ENCODE data around the gene KCNJ6. TPM values are rescaled to one million over a fixed set of nuclear protein-coding genes. Genes with fewer than 3 reads are reported as not detected.

Gene KCNJ6
- total and polyA plus RNA-seq, 9 of the 15 experiments (the other 6 are each of a cell fraction or from before 2014, with no cell fraction given): 0.06 to 0.21 (median 0.13) TPM; not detected in 1

DNA sequence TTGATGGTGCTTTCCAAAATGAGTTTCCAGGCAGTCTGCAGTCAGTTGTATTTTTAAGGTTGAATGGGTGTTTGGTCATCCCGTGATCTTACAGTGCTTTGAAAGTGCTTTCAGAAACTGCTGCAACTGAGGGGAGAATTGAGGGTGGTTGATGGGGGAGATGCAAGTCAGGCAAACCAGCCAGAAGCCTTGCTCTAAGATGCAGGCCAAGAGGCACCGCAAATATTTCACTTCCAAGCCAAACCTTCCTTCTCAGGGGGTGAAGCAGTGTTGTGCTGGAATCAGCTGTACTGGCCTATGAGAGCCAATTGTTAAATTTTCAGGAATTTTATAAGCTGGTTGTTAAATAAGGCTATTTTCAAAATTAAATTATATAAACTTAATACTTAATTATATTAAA, 151.6 kb downstream of the KCNJ6 start:
- H3K79me2 ChIP-seq (ENCODE audit: control insufficient read depth, insufficient read depth, low read length): no peaks in the 10 kb centered on the region
- BruUV-seq (replicated peaks): no TSS peak
- H2AFZ ChIP-seq (ENCODE audit: low read depth, low read length): no peak overlapping the region
- in situ Hi-C loops (cut with MboI): no loop called here
- DNase-seq (ENCODE audit: extremely low read depth in 1 of 4, low spot score in 3 of 4) (no peak), FAIRE-seq (no peak), ATAC-seq (no peak)
- no peak overlapping the region for H3K4me3 ChIP-seq
- CTCF ChIA-PET (ENCODE audit: low intra/inter-chr PET ratio): no interaction called here
- H3K4me1 ChIP-seq (replicated peaks in 1 of 2; ENCODE audit: control insufficient read depth in 2 of 2, insufficient read depth in 2 of 2, low read length in 2 of 2): no peaks in the 10 kb centered on the region
- no peak for TF ChIP-seq NR2C2 (CRISPR knock-in tag; IDR thresholded peaks at IDR 0.05)
- no peak for TF ChIP-seq NR2C2 (tag; IDR thresholded peaks at IDR 0.05)
- TF ChIP-seq SRSF7 (optimal IDR thresholded peaks at IDR 0.05; ENCODE audit: low read depth, low read length): no peak
- TF ChIP-seq XRCC5 (IDR thresholded peaks at IDR 0.05; ENCODE audit: low read depth, low read length): no peak
- TF ChIP-seq FIP1L1 (IDR thresholded peaks at IDR 0.05; ENCODE audit: low read depth, low read length, poor library complexity, severe bottlenecking): no peak
- no peak for TF ChIP-seq ZNF224 (CRISPR knock-in tag; IDR thresholded peaks at IDR 0.05)
- TF ChIP-seq GABPB1 (CRISPR knock-in tag; IDR thresholded peaks at IDR 0.05): no peak
- no peak for TF ChIP-seq GATA2 (CRISPR knock-in tag; IDR thresholded peaks at IDR 0.05)
- no peaks in the 10 kb centered on the region for H3K36me3 ChIP-seq (ENCODE audit: control insufficient read depth, insufficient read depth, low read length)
- H3K9me1 ChIP-seq (ENCODE audit: control insufficient read depth, insufficient read depth, low read length): peaks cover 3% of the 10 kb centered on the region
- 3% methylated on average over 2 of the region's 2 CpGs for WGBS (ENCODE audit: insufficient coverage, low coverage, missing lambda C conversion rate)
- 0 out of 2 replicates have a peak, but pooled peaks cover 3% of the 10 kb centered on the region for H4K20me1 ChIP-seq (replicated peaks; ENCODE audit: control insufficient read depth, insufficient read depth, low read length)
- H3K9ac ChIP-seq (ENCODE audit: insufficient read depth in 1 of 2, low read depth in 2 of 2, low read length in 2 of 2): no peak overlapping the region
- peaks cover 0 to 30% of the 10 kb centered on the region in 2 experiments; a peak in 3 of 5 replicates for H3K27me3 ChIP-seq (ENCODE audit: control insufficient read depth in 2 of 2, insufficient read depth in 2 of 2, low read length in 2 of 2)
- POLR2A ChIA-PET: interaction anchor here (0.8 kb wide), 1 partner anchor 8 kb away, joined by 3 read pairs; no protein-coding TSS in a partner anchor
- intact Hi-C loops (cut with micrococcal nuclease): no loop called here
- no peak overlapping the region for H3K27ac ChIP-seq (ENCODE audit: extremely low read depth, low read depth, low read length)
- no peaks in the 10 kb centered on the region for H3K9me3 ChIP-seq (replicated peaks; ENCODE audit: control insufficient read depth, insufficient read depth, low read depth, low read length)
- H3K4me2 ChIP-seq (ENCODE audit: insufficient read depth, low read length): no peak overlapping the region

Data from K562 (cell line).